Astrocyte (in vitro differentiated cells and primary cell): ENCODE results near the gene C5orf34.

ENCODE experiments used
- EZH2 ChIP-seq: IDR thresholded peaks from 2 replicates; pipeline ENCODE4 v1.6.1; 2012; ENCODE audit warnings: mild to moderate bottlenecking, low read length, inconsistent platforms; ENCODE audit not compliant: insufficient read depth
- TF ChIP-seq, protein P1 (sequence below): IDR thresholded peaks from 2 replicates; pipeline ENCODE4 v1.5.1; 2011; ENCODE audit warnings: low read depth, mild to moderate bottlenecking, inconsistent platforms, low read length, moderate library complexity; ENCODE audit not compliant: insufficient read depth

DNA sequence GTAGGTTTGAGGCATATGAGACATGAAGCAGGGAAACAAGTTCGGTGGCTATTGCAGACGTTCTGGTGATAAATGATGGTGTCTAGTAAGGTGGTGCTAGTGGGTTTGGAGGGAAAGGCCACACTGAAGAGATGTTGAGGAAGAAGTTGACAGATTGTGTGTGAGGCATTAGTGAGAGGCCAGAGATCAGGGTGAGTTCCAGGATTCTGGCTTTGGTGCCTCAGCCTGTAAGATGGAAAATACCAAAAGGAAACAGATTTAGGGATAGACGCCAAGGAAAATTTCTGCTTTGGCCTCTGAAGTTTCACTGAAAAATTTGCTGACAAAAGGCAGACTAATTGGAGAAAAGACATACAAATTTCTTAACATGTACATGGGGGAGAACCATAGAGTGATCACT, 48.4 kb upstream of the C5orf34 start:
- TF ChIP-seq, protein P1, sequence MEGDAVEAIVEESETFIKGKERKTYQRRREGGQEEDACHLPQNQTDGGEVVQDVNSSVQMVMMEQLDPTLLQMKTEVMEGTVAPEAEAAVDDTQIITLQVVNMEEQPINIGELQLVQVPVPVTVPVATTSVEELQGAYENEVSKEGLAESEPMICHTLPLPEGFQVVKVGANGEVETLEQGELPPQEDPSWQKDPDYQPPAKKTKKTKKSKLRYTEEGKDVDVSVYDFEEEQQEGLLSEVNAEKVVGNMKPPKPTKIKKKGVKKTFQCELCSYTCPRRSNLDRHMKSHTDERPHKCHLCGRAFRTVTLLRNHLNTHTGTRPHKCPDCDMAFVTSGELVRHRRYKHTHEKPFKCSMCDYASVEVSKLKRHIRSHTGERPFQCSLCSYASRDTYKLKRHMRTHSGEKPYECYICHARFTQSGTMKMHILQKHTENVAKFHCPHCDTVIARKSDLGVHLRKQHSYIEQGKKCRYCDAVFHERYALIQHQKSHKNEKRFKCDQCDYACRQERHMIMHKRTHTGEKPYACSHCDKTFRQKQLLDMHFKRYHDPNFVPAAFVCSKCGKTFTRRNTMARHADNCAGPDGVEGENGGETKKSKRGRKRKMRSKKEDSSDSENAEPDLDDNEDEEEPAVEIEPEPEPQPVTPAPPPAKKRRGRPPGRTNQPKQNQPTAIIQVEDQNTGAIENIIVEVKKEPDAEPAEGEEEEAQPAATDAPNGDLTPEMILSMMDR, result no peak
- TF ChIP-seq EZH2, result no peak
